ENCODE data around the gene LDLRAD2.

DNA sequence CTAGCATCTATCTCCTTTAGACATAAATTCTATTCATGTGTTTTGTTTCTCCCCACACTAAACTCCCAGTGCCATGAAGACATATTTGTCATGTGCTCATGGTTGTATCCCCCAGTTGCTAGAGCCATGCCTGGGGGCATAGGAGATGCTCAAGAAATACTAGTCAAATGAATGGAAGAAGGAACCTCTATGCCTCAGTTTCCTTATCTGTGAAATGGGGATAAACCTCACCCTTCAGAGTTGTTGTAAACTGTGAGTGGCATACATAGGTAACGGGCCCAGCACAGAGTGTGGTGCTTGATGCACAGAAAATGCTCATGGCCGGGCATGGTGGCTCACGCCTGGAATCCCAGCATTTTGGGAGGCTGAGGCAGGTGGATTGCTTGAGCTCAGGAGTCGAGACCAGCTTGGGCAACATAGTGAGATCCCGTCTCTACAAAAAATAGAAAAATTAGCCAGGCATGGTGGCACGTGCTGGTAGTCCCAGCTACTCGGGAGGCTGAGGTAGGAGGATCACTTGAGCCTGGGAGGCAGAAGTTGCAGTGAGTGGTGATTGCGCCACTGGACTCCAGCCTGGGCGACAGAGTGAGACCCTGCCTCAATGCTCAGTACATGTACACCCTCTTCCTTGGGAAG lies 8.7 kb downstream of the LDLRAD2 start:
- TF ChIP-seq EZH2 (IDR thresholded peaks at IDR 0.05; ENCODE audit: borderline replicate concordance, low read depth, low read length, poor library complexity, severe bottlenecking) (no peak), CTCF (conservative IDR thresholded peaks at IDR 0.05; ENCODE audit: low read depth, low read length) (no peak)
